GM10266 (cell line): Measurements from ENCODE around the gene RALGAPA1.
"Not testable (repeated sequence)": the region's sequence is repeated elsewhere in the genome, so short reads cannot be mapped to it uniquely, and the experiment has no call there.

Experiments
- DNase-seq: peaks from one replicate; pipeline ENCODE4 v3.0.0; 2012; ENCODE audit errors: extremely low spot score
- TF ChIP-seq, protein P1 (sequence below): IDR thresholded peaks from 2 replicates; pipeline ENCODE4 v1.5.1; 2012; ENCODE audit warnings: mild to moderate bottlenecking, low read depth; ENCODE audit not compliant: control insufficient read depth, insufficient read depth; ENCODE audit errors: missing control alignments

Gene RALGAPA1

DNA sequence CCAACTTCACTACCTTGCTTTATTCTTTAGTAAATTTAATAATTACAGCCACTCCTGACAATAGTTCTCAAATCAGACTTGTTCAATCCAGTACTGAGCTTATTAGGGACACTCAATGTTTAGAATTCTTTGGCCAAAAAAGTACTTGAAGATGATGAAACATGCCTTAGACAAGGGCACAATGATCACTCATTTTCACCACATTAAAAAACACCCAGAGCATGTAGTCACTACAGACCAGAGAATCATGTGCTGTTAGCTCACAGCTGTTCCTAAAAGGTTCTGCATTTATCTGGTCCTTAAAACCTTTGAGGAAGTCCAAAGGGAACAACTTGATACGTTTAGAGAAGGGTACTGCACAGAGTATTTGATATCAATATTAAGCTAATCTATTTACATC, 176.4 kb downstream of the RALGAPA1 start:
- no peak for DNase-seq
- TF ChIP-seq, protein P1, sequence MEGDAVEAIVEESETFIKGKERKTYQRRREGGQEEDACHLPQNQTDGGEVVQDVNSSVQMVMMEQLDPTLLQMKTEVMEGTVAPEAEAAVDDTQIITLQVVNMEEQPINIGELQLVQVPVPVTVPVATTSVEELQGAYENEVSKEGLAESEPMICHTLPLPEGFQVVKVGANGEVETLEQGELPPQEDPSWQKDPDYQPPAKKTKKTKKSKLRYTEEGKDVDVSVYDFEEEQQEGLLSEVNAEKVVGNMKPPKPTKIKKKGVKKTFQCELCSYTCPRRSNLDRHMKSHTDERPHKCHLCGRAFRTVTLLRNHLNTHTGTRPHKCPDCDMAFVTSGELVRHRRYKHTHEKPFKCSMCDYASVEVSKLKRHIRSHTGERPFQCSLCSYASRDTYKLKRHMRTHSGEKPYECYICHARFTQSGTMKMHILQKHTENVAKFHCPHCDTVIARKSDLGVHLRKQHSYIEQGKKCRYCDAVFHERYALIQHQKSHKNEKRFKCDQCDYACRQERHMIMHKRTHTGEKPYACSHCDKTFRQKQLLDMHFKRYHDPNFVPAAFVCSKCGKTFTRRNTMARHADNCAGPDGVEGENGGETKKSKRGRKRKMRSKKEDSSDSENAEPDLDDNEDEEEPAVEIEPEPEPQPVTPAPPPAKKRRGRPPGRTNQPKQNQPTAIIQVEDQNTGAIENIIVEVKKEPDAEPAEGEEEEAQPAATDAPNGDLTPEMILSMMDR, result no peak

DNA sequence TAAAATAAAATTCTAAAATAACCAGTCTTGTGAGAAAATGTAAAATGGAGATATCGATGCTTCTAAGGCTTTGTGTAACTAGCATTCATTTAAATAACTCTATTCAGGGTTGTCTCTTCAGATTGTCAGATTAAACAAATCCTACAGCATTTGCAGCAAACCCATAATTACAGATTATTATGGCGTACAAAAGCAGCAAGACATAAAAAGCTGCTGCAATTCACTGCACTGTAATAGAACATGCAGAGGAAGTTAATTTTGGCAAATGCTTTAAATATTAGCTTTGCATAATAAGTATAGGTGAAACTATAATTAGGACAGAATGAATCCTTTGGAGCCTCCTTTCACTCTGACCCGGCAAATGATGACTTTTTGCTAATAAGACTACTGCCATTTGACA, 176.8 kb downstream of the RALGAPA1 start:
- TF ChIP-seq, protein P1, result no peak
- DNase-seq, result no peak

DNA sequence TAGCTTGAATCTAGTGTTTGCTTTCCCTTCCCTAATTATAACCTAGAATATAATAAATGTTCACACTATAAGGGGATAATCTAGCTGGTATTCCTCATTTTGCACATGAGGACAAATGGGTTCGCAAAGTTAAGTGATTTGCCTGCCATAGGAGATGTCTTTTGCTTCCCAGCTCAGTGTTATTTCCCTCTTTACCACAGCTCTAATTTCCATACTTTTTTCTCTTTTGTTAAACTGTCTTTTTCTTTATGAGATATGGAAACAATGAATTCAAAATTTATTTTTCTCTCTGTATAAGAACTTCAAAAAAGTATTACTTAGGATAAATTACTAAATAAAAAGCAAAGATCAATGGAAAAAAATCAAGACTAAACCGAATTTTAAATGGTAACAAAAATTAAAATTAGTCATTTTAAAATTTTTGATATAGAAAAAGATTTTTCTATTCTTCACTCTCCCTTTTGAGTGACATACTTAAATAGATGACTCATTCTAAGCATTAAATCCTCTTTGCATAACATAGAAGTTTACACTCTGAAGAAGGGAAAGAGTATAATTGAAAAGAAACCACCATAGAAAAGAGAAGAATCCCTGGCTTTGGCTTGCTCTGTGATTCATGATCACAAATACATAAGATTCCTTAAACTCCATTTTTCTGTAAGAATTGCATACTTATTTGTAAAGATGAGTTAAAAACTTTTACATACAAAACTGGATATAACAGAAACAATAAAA, 177.9 kb downstream of the RALGAPA1 start:
- TF ChIP-seq, protein P1, result no peak
- DNase-seq, result no peak

DNA sequence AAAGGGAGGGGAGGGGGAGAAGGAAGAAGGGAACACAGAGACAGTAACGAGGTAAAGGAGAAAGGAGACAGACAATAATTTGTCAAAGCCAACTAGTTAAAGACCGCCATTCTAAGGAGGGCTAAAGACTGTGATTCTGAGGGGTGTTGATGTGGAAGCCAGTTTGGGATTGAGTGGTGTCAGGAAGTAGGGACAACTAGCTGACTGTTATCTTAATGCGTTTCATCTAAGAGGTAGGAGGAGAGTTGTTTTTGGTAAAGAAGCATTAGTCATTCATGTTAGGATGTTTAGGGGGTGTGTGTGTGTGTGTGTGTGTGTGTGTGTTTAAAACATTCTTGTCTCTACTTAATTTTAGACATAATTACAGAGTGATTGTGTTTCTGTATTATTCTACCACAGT, 180.1 kb downstream of the RALGAPA1 start:
- TF ChIP-seq, protein P1, result no peak
- DNase-seq, result no peak

DNA sequence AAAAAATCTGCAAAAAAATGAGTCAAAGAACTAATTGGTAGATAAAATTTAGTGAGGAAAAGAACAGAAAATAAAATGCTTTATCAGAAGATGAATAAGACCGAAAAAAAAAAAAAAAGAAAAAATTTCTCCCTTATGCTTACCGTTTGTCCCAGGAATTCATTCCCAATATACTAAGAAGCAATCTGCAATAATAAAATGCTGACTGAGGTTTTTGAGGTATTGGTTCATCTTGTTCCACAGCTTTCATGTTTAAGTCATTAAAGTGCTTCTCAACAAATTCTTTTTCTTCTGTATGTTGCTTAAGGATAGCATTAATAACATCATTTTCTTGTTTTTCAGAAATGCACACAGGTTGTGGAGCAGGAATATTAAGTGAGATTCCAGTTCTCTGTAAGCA, 182.1 kb downstream of the RALGAPA1 start:
- DNase-seq, result not testable (repeated sequence)

DNA sequence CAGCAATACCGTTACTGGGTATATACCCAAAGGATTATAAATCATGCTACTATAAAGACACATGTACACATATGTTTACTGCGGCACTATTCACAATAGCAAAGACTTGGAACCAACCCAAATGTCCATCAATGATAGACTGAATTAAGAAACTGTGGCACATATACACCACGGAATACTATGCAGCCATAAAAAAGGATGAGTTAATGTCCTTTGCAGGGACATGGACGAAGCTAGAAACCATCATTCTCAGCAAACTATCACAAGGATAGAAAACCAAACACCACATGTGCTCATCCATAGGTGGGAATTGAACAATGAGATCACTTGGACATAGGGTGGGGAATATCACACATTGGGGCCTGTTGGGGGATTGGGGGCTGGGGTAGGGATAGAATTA, 187.1 kb downstream of the RALGAPA1 start:
- not testable (repeated sequence) for DNase-seq

DNA sequence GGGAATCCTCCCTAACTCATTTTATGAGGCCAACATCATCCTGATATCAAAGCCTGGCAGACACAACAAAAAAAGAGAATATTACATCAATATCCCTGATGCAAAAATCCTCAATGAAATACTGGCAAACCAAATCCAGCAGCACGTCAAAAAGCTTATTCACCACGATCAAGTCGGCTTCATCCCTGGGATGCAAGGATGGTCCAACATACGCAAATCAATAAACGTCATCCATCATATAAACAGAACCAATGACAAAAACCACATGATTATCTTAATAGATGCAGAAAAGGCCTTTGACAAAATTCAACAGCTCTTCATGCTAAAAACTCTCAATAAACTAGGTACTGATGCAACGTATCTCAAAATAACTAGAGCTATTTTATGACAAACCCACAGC, 189.1 kb downstream of the RALGAPA1 start:
- DNase-seq, result not testable (repeated sequence)

DNA sequence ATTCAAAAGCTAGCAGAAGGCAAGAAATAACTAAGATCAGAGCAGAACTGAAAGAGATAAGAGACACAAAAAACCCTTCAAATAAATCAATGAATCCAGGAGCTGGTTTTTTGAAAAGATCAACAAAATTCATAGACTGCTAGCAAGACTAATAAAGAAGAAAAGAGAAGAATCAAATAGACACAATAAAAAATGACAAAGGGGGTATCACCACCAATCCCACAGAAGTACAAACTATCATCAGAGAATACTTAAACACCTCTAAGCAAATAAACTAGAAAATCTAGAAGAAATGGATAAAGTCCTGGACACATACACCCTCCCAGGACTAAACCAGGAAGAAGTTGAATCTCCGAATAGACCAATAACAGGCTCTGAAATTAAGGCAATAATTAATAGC, 189.6 kb downstream of the RALGAPA1 start:
- not testable (repeated sequence) for DNase-seq

DNA sequence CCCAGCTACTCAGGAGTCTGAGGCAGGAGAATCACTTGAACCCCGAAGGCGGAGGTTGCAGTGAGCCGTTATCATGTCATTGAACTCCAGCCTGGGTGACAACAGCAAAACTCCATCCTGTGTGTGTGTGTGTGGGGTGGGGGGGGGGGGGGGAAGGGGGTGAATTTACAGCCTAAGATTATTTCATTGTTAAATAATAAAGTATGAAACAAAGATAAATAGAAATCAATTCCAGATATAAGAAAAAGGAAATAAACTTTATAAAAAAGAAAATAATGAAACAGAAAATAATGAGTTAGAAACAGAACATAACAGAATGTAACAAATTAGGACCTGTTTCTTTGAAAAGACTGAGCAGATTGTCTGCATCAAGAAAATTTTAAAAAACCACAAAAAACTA, 191.6 kb downstream of the RALGAPA1 start:
- DNase-seq, result no peak
- TF ChIP-seq, protein P1, result no peak
